ENCODE measurements around the gene FCER1G.
A peak's percentile ranks its signal among the peaks of the same experiment; 100 is the strongest.

Gene FCER1G

DNA sequence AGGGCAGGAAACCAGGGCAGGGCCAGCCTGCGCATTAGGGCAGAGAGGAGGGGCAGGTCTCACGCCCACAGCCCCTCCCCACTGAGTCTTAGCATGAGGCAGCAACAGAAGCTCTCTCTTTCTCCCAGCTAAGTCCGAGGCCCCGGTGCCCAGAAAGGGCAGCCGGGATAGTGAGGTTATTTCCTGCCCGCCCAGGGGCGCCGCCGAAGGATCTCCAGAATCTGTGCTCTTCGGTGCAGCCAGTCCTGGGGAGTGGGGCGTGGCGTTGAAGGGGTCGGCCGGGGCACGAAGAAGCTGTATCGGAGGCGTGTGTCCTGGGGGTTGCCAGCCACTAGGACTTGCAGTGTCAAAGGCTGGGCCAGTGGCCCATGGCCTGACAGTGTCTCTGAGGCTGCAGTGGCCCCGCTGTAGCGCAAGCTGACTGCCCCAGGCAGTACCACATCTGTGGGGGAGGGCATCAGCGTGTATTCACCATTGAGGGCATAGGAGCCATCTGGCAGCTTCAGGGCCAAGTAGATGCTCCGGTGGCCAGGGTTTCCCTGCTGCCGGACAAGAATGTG, 24.1 kb upstream of the FCER1G start:
- no peaks in the 10 kb centered on the region for H3K27me3 ChIP-seq (ENCODE audit: insufficient read depth, poor library complexity, severe bottlenecking)
- no peak for DNase-seq (ENCODE audit: low read depth in 1 of 2, low spot score in 1 of 2)
- no peak overlapping the region for H3K27ac ChIP-seq (replicated peaks)
- TF ChIP-seq POLR2AphosphoS5 (IDR thresholded peaks at IDR 0.05; ENCODE audit: low read depth) = no peak
- TF ChIP-seq GABPA (IDR thresholded peaks at IDR 0.05; ENCODE audit: low read depth) = no peak
- no peak for TF ChIP-seq SPI1 (IDR thresholded peaks at IDR 0.05; ENCODE audit: borderline replicate concordance, low read depth)
- TF ChIP-seq, protein P1, sequence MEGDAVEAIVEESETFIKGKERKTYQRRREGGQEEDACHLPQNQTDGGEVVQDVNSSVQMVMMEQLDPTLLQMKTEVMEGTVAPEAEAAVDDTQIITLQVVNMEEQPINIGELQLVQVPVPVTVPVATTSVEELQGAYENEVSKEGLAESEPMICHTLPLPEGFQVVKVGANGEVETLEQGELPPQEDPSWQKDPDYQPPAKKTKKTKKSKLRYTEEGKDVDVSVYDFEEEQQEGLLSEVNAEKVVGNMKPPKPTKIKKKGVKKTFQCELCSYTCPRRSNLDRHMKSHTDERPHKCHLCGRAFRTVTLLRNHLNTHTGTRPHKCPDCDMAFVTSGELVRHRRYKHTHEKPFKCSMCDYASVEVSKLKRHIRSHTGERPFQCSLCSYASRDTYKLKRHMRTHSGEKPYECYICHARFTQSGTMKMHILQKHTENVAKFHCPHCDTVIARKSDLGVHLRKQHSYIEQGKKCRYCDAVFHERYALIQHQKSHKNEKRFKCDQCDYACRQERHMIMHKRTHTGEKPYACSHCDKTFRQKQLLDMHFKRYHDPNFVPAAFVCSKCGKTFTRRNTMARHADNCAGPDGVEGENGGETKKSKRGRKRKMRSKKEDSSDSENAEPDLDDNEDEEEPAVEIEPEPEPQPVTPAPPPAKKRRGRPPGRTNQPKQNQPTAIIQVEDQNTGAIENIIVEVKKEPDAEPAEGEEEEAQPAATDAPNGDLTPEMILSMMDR (IDR thresholded peaks at IDR 0.05; ENCODE audit: insufficient read depth, low read length) = no peak
- TF ChIP-seq, protein P2, sequence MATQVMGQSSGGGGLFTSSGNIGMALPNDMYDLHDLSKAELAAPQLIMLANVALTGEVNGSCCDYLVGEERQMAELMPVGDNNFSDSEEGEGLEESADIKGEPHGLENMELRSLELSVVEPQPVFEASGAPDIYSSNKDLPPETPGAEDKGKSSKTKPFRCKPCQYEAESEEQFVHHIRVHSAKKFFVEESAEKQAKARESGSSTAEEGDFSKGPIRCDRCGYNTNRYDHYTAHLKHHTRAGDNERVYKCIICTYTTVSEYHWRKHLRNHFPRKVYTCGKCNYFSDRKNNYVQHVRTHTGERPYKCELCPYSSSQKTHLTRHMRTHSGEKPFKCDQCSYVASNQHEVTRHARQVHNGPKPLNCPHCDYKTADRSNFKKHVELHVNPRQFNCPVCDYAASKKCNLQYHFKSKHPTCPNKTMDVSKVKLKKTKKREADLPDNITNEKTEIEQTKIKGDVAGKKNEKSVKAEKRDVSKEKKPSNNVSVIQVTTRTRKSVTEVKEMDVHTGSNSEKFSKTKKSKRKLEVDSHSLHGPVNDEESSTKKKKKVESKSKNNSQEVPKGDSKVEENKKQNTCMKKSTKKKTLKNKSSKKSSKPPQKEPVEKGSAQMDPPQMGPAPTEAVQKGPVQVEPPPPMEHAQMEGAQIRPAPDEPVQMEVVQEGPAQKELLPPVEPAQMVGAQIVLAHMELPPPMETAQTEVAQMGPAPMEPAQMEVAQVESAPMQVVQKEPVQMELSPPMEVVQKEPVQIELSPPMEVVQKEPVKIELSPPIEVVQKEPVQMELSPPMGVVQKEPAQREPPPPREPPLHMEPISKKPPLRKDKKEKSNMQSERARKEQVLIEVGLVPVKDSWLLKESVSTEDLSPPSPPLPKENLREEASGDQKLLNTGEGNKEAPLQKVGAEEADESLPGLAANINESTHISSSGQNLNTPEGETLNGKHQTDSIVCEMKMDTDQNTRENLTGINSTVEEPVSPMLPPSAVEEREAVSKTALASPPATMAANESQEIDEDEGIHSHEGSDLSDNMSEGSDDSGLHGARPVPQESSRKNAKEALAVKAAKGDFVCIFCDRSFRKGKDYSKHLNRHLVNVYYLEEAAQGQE (IDR thresholded peaks at IDR 0.05; ENCODE audit: insufficient replicate concordance, low read depth) = no peak
- H3K4me3 ChIP-seq (replicated peaks; ENCODE audit: insufficient read depth, low read length) = no peak overlapping the region

DNA sequence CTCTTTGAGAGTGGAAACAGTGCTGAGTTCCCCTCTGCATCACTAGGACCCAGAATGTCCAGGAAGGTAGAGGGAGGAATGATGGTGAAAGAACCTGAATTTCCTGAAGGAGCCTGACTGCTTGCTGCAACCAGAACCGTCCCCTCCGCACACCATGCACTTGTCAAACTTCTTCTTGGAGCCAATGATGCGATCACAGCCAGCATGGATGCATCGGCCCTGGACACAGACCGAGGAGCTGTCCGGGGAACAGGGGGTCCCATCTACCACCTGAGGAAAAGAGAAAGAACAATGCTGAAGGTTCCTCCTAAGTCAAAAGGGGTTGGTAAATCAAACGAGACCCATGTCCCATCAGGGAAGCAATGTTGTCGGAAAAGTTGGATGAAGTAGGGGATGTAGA, 23.1 kb upstream of the FCER1G start:
- Histone ChIP-seq H3K27me3 (ENCODE audit: insufficient read depth, poor library complexity, severe bottlenecking) (no peaks in the 10 kb centered on the region), H3K27ac (replicated peaks) (no peak overlapping the region), H3K4me3 (replicated peaks; ENCODE audit: insufficient read depth, low read length) (no peak overlapping the region)
- no peak for DNase-seq (ENCODE audit: low read depth in 1 of 2, low spot score in 1 of 2)
- TF ChIP-seq GABPA (IDR thresholded peaks at IDR 0.05; ENCODE audit: low read depth) (no peak), POLR2AphosphoS5 (IDR thresholded peaks at IDR 0.05; ENCODE audit: low read depth) (no peak), SPI1 (IDR thresholded peaks at IDR 0.05; ENCODE audit: borderline replicate concordance, low read depth) (no peak)
- TF ChIP-seq, protein P1 (IDR thresholded peaks at IDR 0.05; ENCODE audit: insufficient read depth, low read length) = no peak
- TF ChIP-seq, protein P2 (IDR thresholded peaks at IDR 0.05; ENCODE audit: insufficient replicate concordance, low read depth) = no peak

DNA sequence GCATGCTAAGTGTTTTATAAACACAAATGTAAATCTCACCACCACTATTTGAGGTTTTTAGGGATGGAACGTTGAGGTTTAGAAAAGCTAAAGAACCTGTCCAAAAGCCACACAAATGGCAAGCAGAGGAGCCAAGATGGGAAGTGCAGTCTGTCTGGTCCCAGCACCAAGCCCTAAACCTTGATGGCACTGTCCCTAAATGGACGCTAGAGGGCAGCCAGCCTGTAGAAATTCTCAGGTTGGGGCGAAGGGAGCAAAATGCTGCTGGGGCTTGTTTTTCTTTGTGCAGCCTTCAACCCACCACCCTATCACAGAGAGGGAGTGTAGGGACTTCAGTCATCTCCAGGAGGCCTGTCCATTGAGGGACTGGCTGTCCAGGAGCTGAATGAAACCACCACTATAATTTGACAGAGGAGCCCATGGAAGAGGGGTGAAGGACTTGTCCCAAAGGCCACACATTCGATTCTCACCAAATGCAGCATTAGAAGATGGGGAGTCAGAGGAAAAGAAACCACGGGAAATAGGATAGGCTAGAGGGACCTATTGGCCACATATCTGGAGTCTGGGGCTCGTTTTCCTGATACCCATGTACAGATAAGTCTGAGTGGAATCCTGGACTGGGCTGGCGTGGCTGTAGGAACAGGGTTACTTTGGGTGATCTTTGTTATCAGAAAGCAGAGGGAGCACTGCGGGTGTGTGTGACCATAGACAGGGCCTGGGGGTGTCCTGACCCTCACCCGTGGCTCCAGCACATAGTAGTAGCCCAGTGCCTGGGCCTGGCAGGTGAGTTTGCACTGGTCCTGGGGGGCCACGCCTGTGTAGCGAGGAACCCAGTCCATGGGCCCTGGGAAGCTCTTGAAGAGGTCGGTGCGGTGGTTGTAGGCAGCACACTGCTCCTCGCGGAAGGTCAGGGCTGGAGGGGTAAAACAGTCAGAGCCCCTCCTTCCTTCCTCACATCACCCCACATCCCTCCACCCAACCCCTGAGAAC, 22.3 kb upstream of the FCER1G start:
- H3K4me3 ChIP-seq (replicated peaks; ENCODE audit: insufficient read depth, low read length) = no peak overlapping the region
- no peak overlapping the region for H3K27ac ChIP-seq (replicated peaks)
- H3K27me3 ChIP-seq (ENCODE audit: insufficient read depth, poor library complexity, severe bottlenecking) = no peaks in the 10 kb centered on the region
- TF ChIP-seq, protein P1 (IDR thresholded peaks at IDR 0.05; ENCODE audit: insufficient read depth, low read length) = peak; percentile 96
- TF ChIP-seq POLR2AphosphoS5 (IDR thresholded peaks at IDR 0.05; ENCODE audit: low read depth) (no peak), SPI1 (IDR thresholded peaks at IDR 0.05; ENCODE audit: borderline replicate concordance, low read depth) (peak; percentile 74), GABPA (IDR thresholded peaks at IDR 0.05; ENCODE audit: low read depth) (no peak)
- DNase-seq (ENCODE audit: low read depth in 1 of 2, low spot score in 1 of 2) = peak; percentile 61 to 76
